ENCODE measurements around the gene BMP7. TPM values are rescaled to one million over a fixed set of nuclear protein-coding genes. Genes with fewer than 3 reads are reported as not detected.
"Not testable (repeated sequence)": the region's sequence is repeated elsewhere in the genome, so short reads cannot be mapped to it uniquely, and the experiment has no call there.

The BMP7 gene
- total RNA-seq, 1 donor from 2014 or later = 17.2 TPM

DNA sequence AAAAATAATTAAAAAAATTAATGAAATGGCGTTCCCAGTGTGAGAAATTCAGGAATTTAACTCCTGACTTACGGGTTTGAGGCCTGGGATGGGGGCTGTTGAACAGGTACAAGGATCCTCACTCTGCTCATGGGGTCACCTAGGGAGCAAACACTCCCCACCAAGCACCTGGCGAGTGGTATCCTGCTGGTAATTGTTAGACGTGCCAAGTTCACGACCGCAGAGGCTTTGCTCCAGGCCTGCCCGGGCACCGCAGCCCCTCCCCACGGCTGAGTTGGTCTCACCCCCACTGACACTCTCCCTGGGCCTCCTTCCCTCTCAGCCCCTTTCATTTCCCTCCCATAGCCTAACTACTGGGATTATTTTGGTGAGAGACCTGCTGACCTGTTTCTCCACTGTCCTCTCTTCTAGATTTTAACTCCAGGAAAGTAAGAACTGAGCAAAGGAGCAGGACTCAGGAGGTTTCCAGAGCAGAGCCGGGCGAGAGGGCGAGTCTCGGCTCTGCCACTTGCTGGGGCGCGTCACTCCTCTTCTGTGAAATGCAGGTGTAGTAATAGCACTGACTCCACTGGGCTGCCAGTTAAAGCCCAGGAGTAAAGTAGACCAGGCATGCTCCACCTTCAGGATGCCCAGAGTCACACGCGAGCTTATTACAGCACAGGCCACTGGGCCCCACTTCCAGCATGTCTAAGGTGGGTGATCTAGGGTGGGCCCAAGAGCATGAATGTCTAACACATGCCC is 22.8 kb downstream of the BMP7 start:
- no peak overlapping the region for H3K27ac ChIP-seq
- no peak overlapping the region for H3K4me3 ChIP-seq
- intact Hi-C loops (cut with DNase I) = no loop called here
- no peaks in the 10 kb centered on the region for H3K9me3 ChIP-seq
- H3K36me3 ChIP-seq = no peaks in the 10 kb centered on the region
- H3K4me1 ChIP-seq = peaks cover 19% of the 10 kb centered on the region
- TF ChIP-seq, protein P1, sequence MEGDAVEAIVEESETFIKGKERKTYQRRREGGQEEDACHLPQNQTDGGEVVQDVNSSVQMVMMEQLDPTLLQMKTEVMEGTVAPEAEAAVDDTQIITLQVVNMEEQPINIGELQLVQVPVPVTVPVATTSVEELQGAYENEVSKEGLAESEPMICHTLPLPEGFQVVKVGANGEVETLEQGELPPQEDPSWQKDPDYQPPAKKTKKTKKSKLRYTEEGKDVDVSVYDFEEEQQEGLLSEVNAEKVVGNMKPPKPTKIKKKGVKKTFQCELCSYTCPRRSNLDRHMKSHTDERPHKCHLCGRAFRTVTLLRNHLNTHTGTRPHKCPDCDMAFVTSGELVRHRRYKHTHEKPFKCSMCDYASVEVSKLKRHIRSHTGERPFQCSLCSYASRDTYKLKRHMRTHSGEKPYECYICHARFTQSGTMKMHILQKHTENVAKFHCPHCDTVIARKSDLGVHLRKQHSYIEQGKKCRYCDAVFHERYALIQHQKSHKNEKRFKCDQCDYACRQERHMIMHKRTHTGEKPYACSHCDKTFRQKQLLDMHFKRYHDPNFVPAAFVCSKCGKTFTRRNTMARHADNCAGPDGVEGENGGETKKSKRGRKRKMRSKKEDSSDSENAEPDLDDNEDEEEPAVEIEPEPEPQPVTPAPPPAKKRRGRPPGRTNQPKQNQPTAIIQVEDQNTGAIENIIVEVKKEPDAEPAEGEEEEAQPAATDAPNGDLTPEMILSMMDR (IDR thresholded peaks at IDR 0.05) = no peak
- TF ChIP-seq POLR2AphosphoS5 (IDR thresholded peaks at IDR 0.05; ENCODE audit: insufficient read depth in 1 of 2, low read depth in 1 of 2) (no peak), POLR2A (IDR thresholded peaks at IDR 0.05) (no peak)
- no peak for DNase-seq (ENCODE audit: extremely low spot score in 2 of 2)
- no peaks in the 10 kb centered on the region for H3K27me3 ChIP-seq

DNA sequence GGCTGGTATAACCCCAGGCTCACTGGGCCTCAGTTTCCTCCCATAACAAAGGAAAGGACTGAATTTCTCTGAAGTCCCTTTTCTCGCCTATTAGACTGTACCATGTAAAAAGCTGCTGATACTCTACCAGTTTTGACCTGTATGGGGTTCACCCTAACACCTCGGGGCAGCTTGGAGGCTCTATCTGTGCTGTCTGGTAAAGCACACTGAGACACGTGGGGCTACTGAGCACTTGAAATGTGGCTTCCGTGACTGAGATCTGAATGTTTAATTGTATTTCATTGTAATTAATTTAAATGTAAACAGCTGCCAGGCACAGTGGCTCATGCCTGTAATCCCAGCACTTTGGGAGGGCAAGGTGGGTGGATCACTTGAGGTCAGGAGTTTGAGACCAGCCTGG is 24.0 kb downstream of the BMP7 start:
- Histone ChIP-seq H3K27ac (no peak overlapping the region), H3K4me3 (no peak overlapping the region), H3K4me1 (peaks cover 23% of the 10 kb centered on the region), H3K36me3 (no peaks in the 10 kb centered on the region), H3K27me3 (no peaks in the 10 kb centered on the region), H3K9me3 (no peaks in the 10 kb centered on the region)
- TF ChIP-seq, protein P1 (IDR thresholded peaks at IDR 0.05) = no peak
- TF ChIP-seq POLR2A (IDR thresholded peaks at IDR 0.05) (no peak), POLR2AphosphoS5 (IDR thresholded peaks at IDR 0.05; ENCODE audit: insufficient read depth in 1 of 2, low read depth in 1 of 2) (no peak)
- intact Hi-C loops (cut with DNase I) = no loop called here
- DNase-seq (ENCODE audit: extremely low spot score in 2 of 2) = no peak

DNA sequence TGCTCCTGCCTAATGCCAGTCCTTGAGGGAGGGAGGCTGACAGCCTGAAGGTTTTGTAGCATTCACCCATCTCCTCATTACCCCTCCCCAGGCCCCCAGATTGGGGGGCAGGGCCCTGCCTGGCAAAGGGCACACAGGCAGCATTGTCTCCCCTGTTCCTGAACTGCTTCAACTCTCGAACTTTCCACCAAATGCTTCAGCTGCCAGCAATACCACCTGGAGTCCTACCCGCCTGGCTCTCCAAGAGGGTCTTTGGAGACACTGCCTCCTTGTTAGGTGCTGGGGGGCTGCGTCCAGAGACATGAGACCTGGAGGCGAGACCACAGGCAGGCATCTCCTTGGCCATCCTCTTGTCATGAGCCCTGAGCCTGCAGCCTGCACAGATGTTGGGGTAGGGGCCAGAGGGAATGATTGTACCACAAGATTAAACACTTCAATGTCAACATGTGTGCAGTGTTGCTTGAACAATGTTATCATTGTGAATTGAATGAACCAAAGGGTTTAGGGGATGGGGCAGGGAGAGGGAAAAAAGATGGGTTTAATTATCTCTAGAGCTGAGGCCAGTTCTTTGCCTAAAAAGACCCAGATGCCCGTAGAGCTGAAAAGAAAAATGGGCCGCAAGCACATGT is 25.0 kb downstream of the BMP7 start:
- Histone ChIP-seq H3K9me3 (no peaks in the 10 kb centered on the region), H3K36me3 (no peaks in the 10 kb centered on the region), H3K4me1 (peaks cover 32% of the 10 kb centered on the region), H3K27ac (no peak overlapping the region), H3K4me3 (no peak overlapping the region), H3K27me3 (no peaks in the 10 kb centered on the region)
- intact Hi-C loops (cut with DNase I) = no loop called here
- TF ChIP-seq POLR2A (IDR thresholded peaks at IDR 0.05) (no peak), POLR2AphosphoS5 (IDR thresholded peaks at IDR 0.05; ENCODE audit: insufficient read depth in 1 of 2, low read depth in 1 of 2) (no peak)
- TF ChIP-seq, protein P1 (IDR thresholded peaks at IDR 0.05) = no peak
- DNase-seq (ENCODE audit: extremely low spot score in 2 of 2) = no peak

DNA sequence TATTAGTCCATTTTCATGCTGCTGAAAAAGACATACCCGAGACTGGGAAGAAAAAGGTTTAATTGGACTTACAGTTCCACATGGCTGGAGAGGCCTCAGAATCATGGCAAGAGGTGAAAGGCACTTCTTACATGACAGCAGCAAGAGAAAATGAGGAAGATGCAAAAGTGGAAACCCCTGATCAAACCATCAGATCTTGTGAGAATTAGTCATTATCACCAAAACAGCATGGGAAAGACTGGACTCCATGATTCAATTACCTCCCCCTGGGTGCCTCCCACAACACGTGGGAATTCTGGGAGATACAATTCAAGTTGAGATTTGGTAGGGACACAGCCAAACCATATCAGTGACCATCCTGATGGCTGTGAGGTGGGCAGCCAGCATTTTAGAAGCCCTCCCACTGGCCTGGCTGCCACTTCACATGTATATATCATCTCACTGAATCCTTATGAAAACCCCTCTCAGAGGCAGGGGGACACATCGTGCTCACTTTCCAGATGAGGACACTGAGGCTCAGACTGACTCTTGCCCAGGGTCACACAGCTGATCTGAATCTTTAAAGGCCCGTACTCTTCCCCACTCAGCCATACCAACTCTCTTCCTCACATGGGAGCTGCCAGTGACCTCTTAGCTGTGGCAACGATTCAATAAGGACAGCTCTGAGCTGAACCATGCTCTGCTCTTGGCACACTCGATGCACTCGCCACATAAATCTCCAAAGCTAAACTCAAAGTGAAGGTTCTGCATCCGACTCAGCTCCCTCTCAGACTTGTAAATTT is 25.7 kb downstream of the BMP7 start:
- DNase-seq (ENCODE audit: extremely low spot score in 2 of 2) = no peak
- H3K4me1 ChIP-seq = peaks cover 37% of the 10 kb centered on the region
- no peaks in the 10 kb centered on the region for H3K27me3 ChIP-seq
- H3K4me3 ChIP-seq = no peak overlapping the region
- H3K36me3 ChIP-seq = no peaks in the 10 kb centered on the region
- no peak overlapping the region for H3K27ac ChIP-seq
- TF ChIP-seq, protein P1 (IDR thresholded peaks at IDR 0.05) = no peak
- TF ChIP-seq POLR2AphosphoS5 (IDR thresholded peaks at IDR 0.05; ENCODE audit: insufficient read depth in 1 of 2, low read depth in 1 of 2) (no peak), POLR2A (IDR thresholded peaks at IDR 0.05) (no peak)
- intact Hi-C loops (cut with DNase I) = no loop called here
- no peaks in the 10 kb centered on the region for H3K9me3 ChIP-seq

DNA sequence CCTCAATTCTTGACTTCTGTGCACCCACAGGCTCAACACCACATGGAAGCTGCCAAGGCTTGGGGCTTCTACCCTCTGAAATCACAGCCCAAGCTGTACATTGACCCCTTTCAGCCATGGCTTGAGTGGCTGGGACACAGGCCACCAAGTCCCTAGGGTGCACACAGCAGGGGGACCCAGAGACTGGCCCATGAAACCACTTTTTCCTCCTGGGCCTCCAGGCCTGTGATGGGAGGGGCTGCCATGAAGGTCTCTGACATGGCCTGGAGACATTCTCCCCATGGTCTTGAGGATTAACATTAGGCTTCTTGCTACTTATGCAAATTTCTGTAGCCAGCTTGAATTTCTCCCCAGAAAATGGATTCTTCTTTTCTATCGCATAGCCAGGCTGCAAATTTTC is 26.7 kb downstream of the BMP7 start:
- H3K4me3 ChIP-seq; intact Hi-C loops (cut with DNase I); H3K27ac ChIP-seq; DNase-seq (ENCODE audit: extremely low spot score in 2 of 2); H3K36me3 ChIP-seq; H3K9me3 ChIP-seq; H3K27me3 ChIP-seq: not testable (repeated sequence)
- H3K4me1 ChIP-seq = peaks cover 37% of the 10 kb centered on the region

DNA sequence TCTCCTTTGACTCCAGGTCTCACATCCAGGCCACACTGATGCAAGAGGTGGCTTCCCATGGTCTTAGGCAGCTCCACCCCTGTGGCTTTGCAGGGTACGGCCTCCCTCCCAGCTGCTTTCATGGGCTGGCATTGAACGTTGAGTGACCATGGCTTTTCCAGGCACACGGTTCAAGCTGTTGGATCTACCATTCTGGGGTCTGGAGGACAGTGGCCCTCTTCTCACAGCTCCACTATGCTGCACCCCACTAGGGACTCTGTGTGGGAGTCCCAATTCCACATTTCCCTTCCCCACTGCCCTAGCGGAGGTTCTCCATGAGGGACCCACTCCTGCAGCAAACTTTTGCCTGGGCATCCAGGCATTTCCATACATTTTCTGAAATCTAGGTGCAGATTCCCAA is 27.1 kb downstream of the BMP7 start:
- H3K27ac ChIP-seq; H3K27me3 ChIP-seq; intact Hi-C loops (cut with DNase I); H3K9me3 ChIP-seq; H3K4me3 ChIP-seq; DNase-seq (ENCODE audit: extremely low spot score in 2 of 2); H3K36me3 ChIP-seq: not testable (repeated sequence)
- peaks cover 33% of the 10 kb centered on the region for H3K4me1 ChIP-seq
